ENCODE measurements around the gene IL1B.

The IL1B gene

DNA sequence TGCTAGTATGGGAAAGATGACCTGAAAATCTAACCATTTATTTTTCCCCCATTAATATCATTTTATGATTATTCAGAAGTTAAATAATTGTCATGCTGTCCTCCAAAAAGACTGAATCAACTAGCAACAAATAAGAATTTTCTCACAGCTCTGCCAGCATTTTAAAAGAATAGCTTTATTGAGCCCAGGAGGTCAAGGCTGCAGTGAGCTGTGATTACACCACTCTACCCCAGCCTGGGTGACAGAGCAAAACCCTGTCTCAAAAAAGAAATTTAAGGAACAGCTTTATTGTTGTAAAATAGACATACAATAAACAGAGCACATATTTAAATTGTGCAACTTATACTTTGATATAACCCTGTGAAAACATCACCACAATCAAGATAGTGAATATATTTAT is 27.5 kb downstream of the IL1B start:
- Histone ChIP-seq H4K20me1 (ENCODE audit: control insufficient read depth, insufficient read depth, low read depth, low read length) (no peaks in the 10 kb centered on the region), H3K9me2 (replicated peaks; ENCODE audit: control insufficient read depth, low read length) (no peaks in the 10 kb centered on the region), H3K27ac (ENCODE audit: low read depth, low read length) (no peak overlapping the region), H3K36me3 (ENCODE audit: control insufficient read depth, low read length) (no peaks in the 10 kb centered on the region), H3K4me1 (ENCODE audit: control insufficient read depth, low read length) (peaks cover 5% of the 10 kb centered on the region; the same call in 1 of the 2 replicates), H3K27me3 (ENCODE audit: control insufficient read depth, low read length) (peaks cover 2% of the 10 kb centered on the region; the same call in 1 of the 2 replicates), H3K4me2 (ENCODE audit: low read length) (no peak overlapping the region), H3K79me2 (ENCODE audit: control insufficient read depth, low read length) (no peaks in the 10 kb centered on the region), H3F3A (ENCODE audit: control insufficient read depth, insufficient read depth) (no peaks in the 10 kb centered on the region), H3K9me3 (ENCODE audit: control insufficient read depth, insufficient read depth, low read length) (peaks cover 6% of the 10 kb centered on the region), H3K4me3 (ENCODE audit: low read length) (no peak overlapping the region)
- TF ChIP-seq EZH2phosphoT487 (IDR thresholded peaks at IDR 0.05; ENCODE audit: borderline replicate concordance, low read length), result no peak
- TF ChIP-seq, protein P1, sequence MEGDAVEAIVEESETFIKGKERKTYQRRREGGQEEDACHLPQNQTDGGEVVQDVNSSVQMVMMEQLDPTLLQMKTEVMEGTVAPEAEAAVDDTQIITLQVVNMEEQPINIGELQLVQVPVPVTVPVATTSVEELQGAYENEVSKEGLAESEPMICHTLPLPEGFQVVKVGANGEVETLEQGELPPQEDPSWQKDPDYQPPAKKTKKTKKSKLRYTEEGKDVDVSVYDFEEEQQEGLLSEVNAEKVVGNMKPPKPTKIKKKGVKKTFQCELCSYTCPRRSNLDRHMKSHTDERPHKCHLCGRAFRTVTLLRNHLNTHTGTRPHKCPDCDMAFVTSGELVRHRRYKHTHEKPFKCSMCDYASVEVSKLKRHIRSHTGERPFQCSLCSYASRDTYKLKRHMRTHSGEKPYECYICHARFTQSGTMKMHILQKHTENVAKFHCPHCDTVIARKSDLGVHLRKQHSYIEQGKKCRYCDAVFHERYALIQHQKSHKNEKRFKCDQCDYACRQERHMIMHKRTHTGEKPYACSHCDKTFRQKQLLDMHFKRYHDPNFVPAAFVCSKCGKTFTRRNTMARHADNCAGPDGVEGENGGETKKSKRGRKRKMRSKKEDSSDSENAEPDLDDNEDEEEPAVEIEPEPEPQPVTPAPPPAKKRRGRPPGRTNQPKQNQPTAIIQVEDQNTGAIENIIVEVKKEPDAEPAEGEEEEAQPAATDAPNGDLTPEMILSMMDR (IDR thresholded peaks at IDR 0.05; ENCODE audit: low read depth, low read length, poor library complexity, severe bottlenecking), result no peak

DNA sequence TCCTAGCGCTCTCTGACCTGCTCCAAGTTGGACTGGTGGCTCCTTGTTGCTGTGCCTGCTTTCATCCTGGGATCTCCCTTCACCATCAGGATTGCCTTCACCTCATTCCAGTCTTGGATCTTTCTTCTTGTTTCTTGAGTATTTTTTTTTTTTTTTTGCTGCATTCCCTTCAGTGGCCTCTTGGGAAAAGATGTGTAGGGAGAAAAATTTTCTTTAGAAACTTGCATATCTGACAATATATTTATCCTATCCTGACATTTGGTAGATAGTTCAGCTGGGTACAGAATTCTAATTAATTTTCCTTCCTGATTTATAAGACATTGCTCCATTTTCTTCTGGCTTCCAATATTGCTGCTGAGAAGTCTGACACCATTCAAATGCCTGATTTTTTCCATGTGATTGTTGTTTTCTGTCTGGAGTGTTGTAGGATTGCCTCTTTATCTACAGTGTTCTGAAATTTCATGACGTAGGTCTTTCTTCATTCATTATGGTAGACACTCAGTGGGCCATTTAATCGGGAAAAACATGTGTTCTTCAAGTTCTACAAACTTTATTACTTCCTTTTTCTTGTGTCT is 29.3 kb downstream of the IL1B start:
- Histone ChIP-seq H3K9me3 (ENCODE audit: control insufficient read depth, insufficient read depth, low read length) (peaks cover 6% of the 10 kb centered on the region), H3K27ac (ENCODE audit: low read depth, low read length) (no peak overlapping the region), H3K4me2 (ENCODE audit: low read length) (no peak overlapping the region), H4K20me1 (ENCODE audit: control insufficient read depth, insufficient read depth, low read depth, low read length) (no peaks in the 10 kb centered on the region), H3F3A (ENCODE audit: control insufficient read depth, insufficient read depth) (no peaks in the 10 kb centered on the region), H3K79me2 (ENCODE audit: control insufficient read depth, low read length) (no peaks in the 10 kb centered on the region), H3K36me3 (ENCODE audit: control insufficient read depth, low read length) (no peaks in the 10 kb centered on the region), H3K27me3 (ENCODE audit: control insufficient read depth, low read length) (peaks cover under 1% of the 10 kb centered on the region; the same call in 1 of the 2 replicates), H3K9me2 (replicated peaks; ENCODE audit: control insufficient read depth, low read length) (no peaks in the 10 kb centered on the region), H3K4me1 (ENCODE audit: control insufficient read depth, low read length) (peaks cover 5% of the 10 kb centered on the region; the same call in 1 of the 2 replicates), H3K4me3 (ENCODE audit: low read length) (no peak overlapping the region)
- TF ChIP-seq, protein P1 (IDR thresholded peaks at IDR 0.05; ENCODE audit: low read depth, low read length, poor library complexity, severe bottlenecking), result no peak
- no peak for TF ChIP-seq EZH2phosphoT487 (IDR thresholded peaks at IDR 0.05; ENCODE audit: borderline replicate concordance, low read length)

DNA sequence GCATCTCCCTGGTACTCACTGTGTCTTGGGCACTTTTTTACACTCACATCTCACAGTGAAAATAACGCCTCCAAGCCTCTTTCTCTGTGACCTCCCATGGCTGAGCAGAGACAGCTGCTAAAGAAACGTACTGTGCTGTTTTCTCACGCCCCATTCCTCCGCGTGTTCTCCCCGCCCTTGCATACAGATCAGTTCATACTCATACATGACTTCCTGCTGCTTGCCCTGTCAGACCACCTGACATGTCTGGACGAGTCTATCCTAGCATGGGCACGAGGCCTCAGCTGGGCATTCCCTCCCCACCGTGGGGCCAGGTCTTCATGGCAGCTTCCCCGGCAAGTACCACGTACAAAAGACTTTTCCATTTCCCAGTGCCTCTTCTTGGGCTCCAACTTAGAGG is 31.0 kb downstream of the IL1B start:
- Histone ChIP-seq H3K4me1 (ENCODE audit: control insufficient read depth, low read length) (no peaks in the 10 kb centered on the region), H3K27ac (ENCODE audit: low read depth, low read length) (no peak overlapping the region), H3K79me2 (ENCODE audit: control insufficient read depth, low read length) (no peaks in the 10 kb centered on the region), H3K9me3 (ENCODE audit: control insufficient read depth, insufficient read depth, low read length) (peaks cover 6% of the 10 kb centered on the region), H4K20me1 (ENCODE audit: control insufficient read depth, insufficient read depth, low read depth, low read length) (no peaks in the 10 kb centered on the region), H3K27me3 (ENCODE audit: control insufficient read depth, low read length) (no peaks in the 10 kb centered on the region), H3K4me2 (ENCODE audit: low read length) (no peak overlapping the region), H3K36me3 (ENCODE audit: control insufficient read depth, low read length) (no peaks in the 10 kb centered on the region), H3K4me3 (ENCODE audit: low read length) (no peak overlapping the region), H3K9me2 (replicated peaks; ENCODE audit: control insufficient read depth, low read length) (no peaks in the 10 kb centered on the region), H3F3A (ENCODE audit: control insufficient read depth, insufficient read depth) (no peaks in the 10 kb centered on the region)
- no peak for TF ChIP-seq EZH2phosphoT487 (IDR thresholded peaks at IDR 0.05; ENCODE audit: borderline replicate concordance, low read length)
- TF ChIP-seq, protein P1 (IDR thresholded peaks at IDR 0.05; ENCODE audit: low read depth, low read length, poor library complexity, severe bottlenecking), result no peak

All from DOHH2 (cell line).